ENCODE results near the gene CCS. TPM values are rescaled to one million over a fixed set of nuclear protein-coding genes. Genes with fewer than 3 reads are reported as not detected.

The CCS gene
- total RNA-seq, 1 experiment from 2014 or later = 24.6 TPM

DNA sequence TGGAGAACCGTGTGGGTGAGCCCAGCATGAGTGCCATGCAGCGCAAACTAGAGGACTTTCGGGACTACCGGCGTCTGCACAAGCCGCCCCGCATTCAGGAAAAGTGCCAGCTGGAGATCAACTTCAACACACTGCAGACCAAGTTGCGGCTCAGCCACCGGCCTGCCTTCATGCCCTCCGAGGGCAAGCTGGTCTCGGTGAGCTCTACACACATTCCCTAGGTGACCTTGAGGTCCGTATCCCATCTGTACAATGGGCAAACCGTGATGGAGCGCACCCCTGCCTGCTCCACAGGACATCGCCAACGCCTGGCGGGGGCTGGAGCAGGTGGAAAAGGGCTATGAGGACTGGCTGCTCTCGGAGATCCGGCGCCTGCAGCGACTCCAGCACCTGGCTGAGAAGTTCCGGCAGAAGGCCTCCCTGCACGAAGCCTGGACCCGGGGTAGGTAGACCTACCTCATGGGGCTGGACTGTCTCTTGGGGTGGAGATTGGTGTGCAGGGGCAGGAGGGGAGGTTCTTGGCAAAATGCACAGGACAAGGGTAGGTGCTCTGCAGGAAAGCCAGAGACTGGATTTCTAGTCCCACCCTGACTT, 35.2 kb upstream of the CCS start:
- H3K9me3 ChIP-seq (ENCODE audit: low read length) = no peaks in the 10 kb centered on the region
- no peak overlapping the region for H2AFZ ChIP-seq (ENCODE audit: low read length)
- no peaks in the 10 kb centered on the region for H3K36me3 ChIP-seq (ENCODE audit: insufficient read depth, low read length)
- H3K9me2 ChIP-seq (replicated peaks; ENCODE audit: insufficient read depth, low read length) = no peaks in the 10 kb centered on the region
- no peak overlapping the region for H3K4me2 ChIP-seq (ENCODE audit: low read depth, low read length, poor library complexity, severe bottlenecking)
- H3K4me3 ChIP-seq (ENCODE audit: low read length) = no peak overlapping the region
- no peak overlapping the region for H3K27ac ChIP-seq (ENCODE audit: low read length)
- H3K9ac ChIP-seq (ENCODE audit: low read length) = no peak overlapping the region
- DNase-seq = no peak
- no peaks in the 10 kb centered on the region for H4K20me1 ChIP-seq (ENCODE audit: insufficient read depth, low read depth, low read length)
- H3K4me1 ChIP-seq (ENCODE audit: low read length) = no peaks in the 10 kb centered on the region
- no peaks in the 10 kb centered on the region for H3K79me2 ChIP-seq (ENCODE audit: low read length)
- no peaks in the 10 kb centered on the region for H3K27me3 ChIP-seq (ENCODE audit: low read length)

DNA sequence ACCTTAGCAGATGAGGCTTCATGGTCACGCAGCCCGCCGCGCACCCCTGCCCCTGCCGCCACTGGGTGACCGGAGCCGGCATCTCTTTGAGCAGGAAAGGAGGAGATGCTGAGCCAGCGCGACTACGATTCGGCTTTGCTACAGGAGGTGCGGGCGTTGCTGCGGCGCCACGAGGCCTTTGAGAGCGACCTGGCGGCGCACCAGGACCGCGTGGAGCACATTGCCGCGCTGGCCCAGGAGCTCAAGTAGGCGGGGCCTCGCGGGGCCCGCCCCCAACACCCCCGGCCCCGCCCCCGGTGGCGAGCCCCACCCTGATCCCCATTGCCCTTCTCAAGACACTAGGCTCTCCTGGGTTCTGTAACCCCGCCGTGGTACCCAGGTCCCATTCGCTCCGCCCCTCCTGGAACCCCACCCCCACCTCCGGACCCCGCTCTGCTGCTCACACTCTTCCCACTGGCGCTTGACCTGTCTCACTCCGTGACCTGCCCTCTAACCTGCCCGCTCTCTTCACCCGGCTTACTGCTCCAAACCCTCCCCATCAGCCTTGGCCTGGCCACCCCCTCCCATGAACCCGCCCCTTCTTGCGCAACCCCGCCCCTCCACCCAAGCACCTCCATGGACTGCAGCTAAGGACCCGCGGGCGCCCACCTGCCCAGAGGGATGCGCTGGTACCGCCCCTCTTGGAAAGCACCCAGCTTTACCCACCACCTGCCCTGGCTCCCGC, 33.7 kb upstream of the CCS start:
- H3K36me3 ChIP-seq (ENCODE audit: insufficient read depth, low read length) = no peaks in the 10 kb centered on the region
- H3K4me1 ChIP-seq (ENCODE audit: low read length) = no peaks in the 10 kb centered on the region
- H4K20me1 ChIP-seq (ENCODE audit: insufficient read depth, low read depth, low read length) = no peaks in the 10 kb centered on the region
- no peaks in the 10 kb centered on the region for H3K27me3 ChIP-seq (ENCODE audit: low read length)
- no peak overlapping the region for H3K4me3 ChIP-seq (ENCODE audit: low read length)
- DNase-seq = no peak
- H3K27ac ChIP-seq (ENCODE audit: low read length) = no peak overlapping the region
- H3K79me2 ChIP-seq (ENCODE audit: low read length) = no peaks in the 10 kb centered on the region
- no peaks in the 10 kb centered on the region for H3K9me2 ChIP-seq (replicated peaks; ENCODE audit: insufficient read depth, low read length)
- H2AFZ ChIP-seq (ENCODE audit: low read length) = no peak overlapping the region
- no peaks in the 10 kb centered on the region for H3K9me3 ChIP-seq (ENCODE audit: low read length)
- H3K9ac ChIP-seq (ENCODE audit: low read length) = no peak overlapping the region
- no peak overlapping the region for H3K4me2 ChIP-seq (ENCODE audit: low read depth, low read length, poor library complexity, severe bottlenecking)

DNA sequence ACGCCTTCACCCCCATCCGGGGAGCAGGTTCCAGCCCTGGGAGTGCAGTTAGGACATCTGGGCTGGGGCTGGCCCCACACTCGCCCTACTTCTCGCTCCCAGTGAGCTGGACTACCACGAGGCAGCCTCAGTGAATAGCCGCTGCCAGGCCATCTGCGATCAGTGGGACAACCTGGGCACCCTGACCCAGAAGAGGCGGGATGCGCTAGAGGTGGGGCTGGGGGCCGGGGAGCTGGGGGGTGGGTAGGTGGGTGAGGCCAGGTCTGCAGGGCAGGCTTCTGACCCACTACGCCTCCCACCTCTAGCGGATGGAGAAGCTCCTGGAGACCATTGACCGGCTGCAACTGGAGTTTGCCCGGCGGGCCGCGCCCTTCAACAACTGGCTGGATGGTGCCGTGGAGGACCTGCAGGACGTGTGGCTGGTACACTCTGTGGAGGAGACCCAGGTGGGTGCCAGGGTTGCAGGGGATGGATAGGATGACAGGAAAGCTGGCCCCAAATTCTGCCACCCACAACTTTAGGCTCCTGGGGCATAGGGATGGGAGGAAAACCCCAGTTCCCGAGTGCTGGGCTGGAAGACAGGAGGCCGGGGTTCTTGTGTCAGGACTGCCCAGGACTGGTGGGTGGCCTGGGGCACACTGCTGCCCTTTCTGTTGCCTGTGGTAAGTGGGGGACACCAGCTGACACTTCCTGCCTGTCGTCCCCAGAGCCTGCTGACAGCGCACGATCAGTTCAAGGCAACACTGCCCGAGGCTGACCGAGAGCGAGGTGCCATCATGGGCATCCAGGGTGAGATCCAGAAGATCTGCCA, 32.9 kb upstream of the CCS start:
- no peaks in the 10 kb centered on the region for H4K20me1 ChIP-seq (ENCODE audit: insufficient read depth, low read depth, low read length)
- H3K36me3 ChIP-seq (ENCODE audit: insufficient read depth, low read length) = no peaks in the 10 kb centered on the region
- no peak overlapping the region for H2AFZ ChIP-seq (ENCODE audit: low read length)
- H3K9me2 ChIP-seq (replicated peaks; ENCODE audit: insufficient read depth, low read length) = no peaks in the 10 kb centered on the region
- H3K4me3 ChIP-seq (ENCODE audit: low read length) = no peak overlapping the region
- no peak for DNase-seq
- no peaks in the 10 kb centered on the region for H3K79me2 ChIP-seq (ENCODE audit: low read length)
- H3K27me3 ChIP-seq (ENCODE audit: low read length) = no peaks in the 10 kb centered on the region
- H3K27ac ChIP-seq (ENCODE audit: low read length) = no peak overlapping the region
- H3K4me2 ChIP-seq (ENCODE audit: low read depth, low read length, poor library complexity, severe bottlenecking) = no peak overlapping the region
- H3K4me1 ChIP-seq (ENCODE audit: low read length) = no peaks in the 10 kb centered on the region
- no peak overlapping the region for H3K9ac ChIP-seq (ENCODE audit: low read length)
- H3K9me3 ChIP-seq (ENCODE audit: low read length) = no peaks in the 10 kb centered on the region

DNA sequence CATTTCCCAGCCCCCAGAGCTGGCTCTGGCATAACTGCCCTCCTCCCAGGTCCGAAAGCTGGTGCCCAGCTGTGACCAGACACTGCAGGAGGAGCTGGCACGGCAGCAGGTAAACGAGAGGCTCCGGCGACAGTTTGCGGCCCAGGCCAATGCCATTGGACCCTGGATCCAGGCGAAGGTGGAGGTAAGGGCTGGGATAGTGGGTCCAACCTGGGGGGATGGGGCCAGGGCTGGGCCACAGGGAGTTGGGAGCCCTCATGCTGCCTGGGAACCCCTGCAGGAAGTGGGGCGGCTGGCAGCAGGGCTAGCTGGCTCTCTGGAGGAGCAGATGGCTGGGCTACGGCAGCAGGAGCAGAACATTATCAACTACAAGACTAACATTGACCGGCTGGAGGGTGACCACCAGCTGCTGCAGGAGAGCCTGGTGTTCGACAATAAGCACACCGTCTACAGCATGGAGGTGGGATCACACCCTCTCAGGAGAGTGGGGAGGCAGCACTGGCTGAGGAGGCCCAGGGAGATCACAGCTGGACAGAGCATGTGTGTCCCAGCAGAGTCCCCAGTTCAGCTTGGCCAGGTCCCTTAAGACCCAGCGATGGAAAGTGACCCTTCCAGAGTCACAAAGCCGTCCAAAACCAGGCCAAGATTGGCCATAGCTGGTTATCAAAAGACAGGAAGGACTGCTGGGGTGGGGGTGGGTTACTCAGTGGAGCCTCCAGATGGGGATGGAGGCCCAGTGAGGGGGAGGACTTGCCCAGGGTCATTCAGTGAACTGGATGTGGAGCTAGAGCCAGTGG, 31.6 kb upstream of the CCS start:
- no peaks in the 10 kb centered on the region for H3K79me2 ChIP-seq (ENCODE audit: low read length)
- H4K20me1 ChIP-seq (ENCODE audit: insufficient read depth, low read depth, low read length) = no peaks in the 10 kb centered on the region
- no peaks in the 10 kb centered on the region for H3K4me1 ChIP-seq (ENCODE audit: low read length)
- no peak overlapping the region for H3K4me3 ChIP-seq (ENCODE audit: low read length)
- H2AFZ ChIP-seq (ENCODE audit: low read length) = no peak overlapping the region
- H3K9me2 ChIP-seq (replicated peaks; ENCODE audit: insufficient read depth, low read length) = no peaks in the 10 kb centered on the region
- no peak overlapping the region for H3K27ac ChIP-seq (ENCODE audit: low read length)
- H3K4me2 ChIP-seq (ENCODE audit: low read depth, low read length, poor library complexity, severe bottlenecking) = no peak overlapping the region
- no peaks in the 10 kb centered on the region for H3K36me3 ChIP-seq (ENCODE audit: insufficient read depth, low read length)
- H3K9me3 ChIP-seq (ENCODE audit: low read length) = no peaks in the 10 kb centered on the region
- no peak for DNase-seq
- no peaks in the 10 kb centered on the region for H3K27me3 ChIP-seq (ENCODE audit: low read length)
- no peak overlapping the region for H3K9ac ChIP-seq (ENCODE audit: low read length)

DNA sequence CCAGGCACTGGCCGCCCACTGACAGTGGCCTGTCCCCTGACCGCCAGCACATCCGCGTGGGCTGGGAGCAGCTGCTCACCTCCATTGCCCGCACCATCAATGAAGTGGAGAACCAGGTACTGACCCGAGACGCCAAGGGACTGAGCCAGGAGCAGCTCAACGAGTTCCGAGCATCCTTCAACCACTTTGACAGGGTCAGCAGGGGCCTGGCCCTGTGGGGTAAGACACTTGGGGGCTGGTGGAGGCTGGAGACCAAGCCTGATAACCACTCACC, 31.1 kb upstream of the CCS start:
- Histone ChIP-seq H3K9ac (ENCODE audit: low read length) (no peak overlapping the region), H3K4me2 (ENCODE audit: low read depth, low read length, poor library complexity, severe bottlenecking) (no peak overlapping the region), H3K27ac (ENCODE audit: low read length) (no peak overlapping the region), H3K9me2 (replicated peaks; ENCODE audit: insufficient read depth, low read length) (no peaks in the 10 kb centered on the region), H2AFZ (ENCODE audit: low read length) (no peak overlapping the region), H3K4me3 (ENCODE audit: low read length) (no peak overlapping the region), H3K27me3 (ENCODE audit: low read length) (no peaks in the 10 kb centered on the region), H3K36me3 (ENCODE audit: insufficient read depth, low read length) (no peaks in the 10 kb centered on the region), H3K4me1 (ENCODE audit: low read length) (no peaks in the 10 kb centered on the region), H3K79me2 (ENCODE audit: low read length) (no peaks in the 10 kb centered on the region), H3K9me3 (ENCODE audit: low read length) (no peaks in the 10 kb centered on the region), H4K20me1 (ENCODE audit: insufficient read depth, low read depth, low read length) (no peaks in the 10 kb centered on the region)
- DNase-seq = no peak

DNA sequence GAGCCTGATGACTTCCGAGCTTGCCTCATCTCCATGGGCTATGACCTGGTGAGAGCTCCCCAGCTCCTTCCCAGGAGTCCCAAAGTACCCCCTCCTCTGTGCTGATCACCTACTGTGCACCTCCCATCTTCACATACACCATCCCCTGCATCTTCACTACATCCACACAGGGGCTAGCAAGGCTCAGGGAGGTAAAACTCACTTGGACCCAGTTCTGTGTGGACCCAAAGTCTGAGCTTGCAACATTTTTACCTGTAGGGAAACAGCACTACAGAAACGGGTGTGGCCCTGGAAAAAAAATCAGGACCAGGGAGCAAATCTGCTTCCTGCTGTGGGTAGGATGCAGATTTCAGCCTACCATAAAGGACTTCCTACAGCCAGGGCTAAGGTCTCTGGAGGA, 30.7 kb upstream of the CCS start:
- Histone ChIP-seq H3K4me2 (ENCODE audit: low read depth, low read length, poor library complexity, severe bottlenecking) (no peak overlapping the region), H3K9me2 (replicated peaks; ENCODE audit: insufficient read depth, low read length) (no peaks in the 10 kb centered on the region), H2AFZ (ENCODE audit: low read length) (no peak overlapping the region), H3K4me1 (ENCODE audit: low read length) (no peaks in the 10 kb centered on the region), H3K9me3 (ENCODE audit: low read length) (no peaks in the 10 kb centered on the region), H3K27me3 (ENCODE audit: low read length) (no peaks in the 10 kb centered on the region), H3K36me3 (ENCODE audit: insufficient read depth, low read length) (no peaks in the 10 kb centered on the region), H3K79me2 (ENCODE audit: low read length) (no peaks in the 10 kb centered on the region), H3K4me3 (ENCODE audit: low read length) (no peak overlapping the region), H4K20me1 (ENCODE audit: insufficient read depth, low read depth, low read length) (no peaks in the 10 kb centered on the region), H3K27ac (ENCODE audit: low read length) (no peak overlapping the region), H3K9ac (ENCODE audit: low read length) (no peak overlapping the region)
- DNase-seq = no peak

DNA sequence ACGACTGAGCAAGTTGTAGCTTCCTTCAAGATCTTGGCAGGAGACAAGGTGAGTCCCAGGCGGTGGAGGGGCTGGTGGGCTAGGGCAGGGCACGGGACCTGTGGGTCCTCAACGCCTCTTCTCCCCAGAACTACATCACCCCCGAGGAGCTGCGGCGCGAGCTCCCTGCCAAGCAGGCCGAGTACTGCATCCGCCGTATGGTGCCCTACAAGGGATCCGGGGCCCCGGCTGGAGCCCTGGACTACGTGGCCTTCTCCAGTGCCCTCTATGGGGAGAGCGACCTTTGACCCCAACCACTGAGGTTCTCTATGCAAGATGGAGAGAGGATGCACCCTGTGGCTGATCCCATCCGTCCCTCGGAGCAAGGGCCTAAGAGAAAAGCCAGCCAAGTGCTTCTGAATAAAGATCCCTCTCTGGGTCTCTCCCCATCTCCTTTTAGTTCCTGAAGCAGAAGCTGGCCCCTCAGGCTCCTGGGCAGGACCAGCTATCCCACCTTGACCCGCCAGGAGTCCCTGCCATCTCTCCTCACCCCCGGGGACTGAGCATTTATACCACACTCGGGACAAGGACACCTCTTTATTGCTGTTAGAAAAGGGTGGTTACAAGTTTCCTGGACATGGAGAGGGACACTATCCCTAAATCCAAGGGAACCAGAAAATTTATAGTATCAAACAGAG, 29.9 kb upstream of the CCS start:
- Histone ChIP-seq H3K9me3 (ENCODE audit: low read length) (no peaks in the 10 kb centered on the region), H3K9me2 (replicated peaks; ENCODE audit: insufficient read depth, low read length) (no peaks in the 10 kb centered on the region), H3K27ac (ENCODE audit: low read length) (no peak overlapping the region), H4K20me1 (ENCODE audit: insufficient read depth, low read depth, low read length) (no peaks in the 10 kb centered on the region), H2AFZ (ENCODE audit: low read length) (no peak overlapping the region), H3K4me1 (ENCODE audit: low read length) (no peaks in the 10 kb centered on the region), H3K27me3 (ENCODE audit: low read length) (no peaks in the 10 kb centered on the region), H3K79me2 (ENCODE audit: low read length) (no peaks in the 10 kb centered on the region), H3K9ac (ENCODE audit: low read length) (no peak overlapping the region), H3K36me3 (ENCODE audit: insufficient read depth, low read length) (no peaks in the 10 kb centered on the region), H3K4me2 (ENCODE audit: low read depth, low read length, poor library complexity, severe bottlenecking) (no peak overlapping the region), H3K4me3 (ENCODE audit: low read length) (no peak overlapping the region)
- DNase-seq = no peak

Measured in Karpas-422 (cell line).